ENCODE results near the gene RUFY4.

GRCh38 chr2:218065239-218066006, 3.6 kb upstream of the RUFY4 start:
- TF ChIP-seq POLR2A (IDR thresholded peaks at IDR 0.05) (no peak), CTCF (IDR thresholded peaks at IDR 0.05) (no peak)

Measured in body of pancreas (tissue), 4 donors.